Measurements from ENCODE around the gene SCIMP.
"Not testable (repeated sequence)": the region's sequence is repeated elsewhere in the genome, so short reads cannot be mapped to it uniquely, and the experiment has no call there.

Gene SCIMP

GRCh38 chr17:5236938-5237540 is 2.4 kb upstream of the SCIMP start:
- DNase-seq: no peak

GRCh38 chr17:5233492-5233891 is 1.2 kb downstream of the SCIMP start:
- DNase-seq: not testable (repeated sequence)

GRCh38 chr17:5226940-5227878 is 7.5 kb downstream of the SCIMP start:
- DNase-seq: no peak

GRCh38 chr17:5225668-5226457 is 8.8 kb downstream of the SCIMP start:
- no peak for DNase-seq

- DNase-seq: not testable (repeated sequence)
These were observed 12.7 kb downstream of the SCIMP start for GRCh38 chr17:5221912-5222311.

GRCh38 chr17:5220074-5220473 is 14.6 kb downstream of the SCIMP start:
- DNase-seq: no peak

GRCh38 chr17:5219536-5219935 is 15.1 kb downstream of the SCIMP start:
- DNase-seq: no peak

GRCh38 chr17:5217562-5217961 is 17.1 kb downstream of the SCIMP start:
- not testable (repeated sequence) for DNase-seq

- DNase-seq: no peak
These were observed 23.2 kb downstream of the SCIMP start for GRCh38 chr17:5211458-5211857.

GRCh38 chr17:5210614-5211252 is 23.9 kb downstream of the SCIMP start:
- DNase-seq: no peak

GRCh38 chr17:5210091-5210490 is 24.6 kb downstream of the SCIMP start:
- no peak for DNase-seq

- no peak for DNase-seq
These were observed 25.3 kb downstream of the SCIMP start for GRCh38 chr17:5209396-5209795.

GRCh38 chr17:5203908-5204294 is 30.8 kb downstream of the SCIMP start:
- no peak for DNase-seq

GRCh38 chr17:5203178-5203907 is 31.3 kb downstream of the SCIMP start:
- DNase-seq: no peak

- no peak for DNase-seq
These were observed 33.6 kb downstream of the SCIMP start for GRCh38 chr17:5201011-5201410.

- DNase-seq: no peak
These were observed 34.3 kb downstream of the SCIMP start for GRCh38 chr17:5200360-5200759.

GRCh38 chr17:5198472-5198871 is 36.2 kb downstream of the SCIMP start:
- DNase-seq: no peak

- no peak for DNase-seq
These were observed 40.3 kb downstream of the SCIMP start for GRCh38 chr17:5194346-5194745.

- DNase-seq: peak; percentile 79
These were observed 42.9 kb downstream of the SCIMP start, which contains the start of gene ZNF594 for GRCh38 chr17:5191541-5192417. Gene ZNF594, minus strand, starts transcription at chr17:5191868. Its CDS starts 7,612 bp downstream, at chr17:5184256.

- no peak for DNase-seq
These were observed 50.4 kb downstream of the SCIMP start for GRCh38 chr17:5184288-5184687.

GRCh38 chr17:5183410-5183793 is 51.3 kb downstream of the SCIMP start:
- no peak for DNase-seq
